GM23248 (cell line): Measurements from ENCODE around the gene SC5D. TPM values are rescaled to one million over a fixed set of nuclear protein-coding genes. Genes with fewer than 3 reads are reported as not detected.

Experiments used
- DNase-seq: peaks from one replicate; pipeline ENCODE4 v3.0.0-alpha.2; 2015
- H2AFZ ChIP-seq: fragments of 200-600 bp; sonication (generic); 2 replicates; pipeline ENCODE4 v1.6.1; 2016; ENCODE audit warnings: antibody characterized with exemption
- H3F3A ChIP-seq: fragments of 200-600 bp; sonication (generic); 2 replicates; pipeline ENCODE4 v1.6.1; 2016; ENCODE audit warnings: mild to moderate bottlenecking, antibody characterized with exemption, mixed run types; ENCODE audit not compliant: insufficient read depth
- H3K27ac ChIP-seq: fragments of 200-600 bp; sonication (generic); 2 replicates; pipeline ENCODE4 v1.5.1; 2016; ENCODE audit warnings: mild to moderate bottlenecking
- H3K27me3 ChIP-seq: fragments of 200-600 bp; sonication (generic); replicated peaks from 2 replicates; pipeline ENCODE4 v1.6.1; 2016; ENCODE audit warnings: mild to moderate bottlenecking; ENCODE audit not compliant: insufficient read depth
- H3K36me3 ChIP-seq: fragments of 200-600 bp; sonication (generic); 2 replicates; pipeline ENCODE4 v1.6.1; 2016; ENCODE audit warnings: low read depth, mild to moderate bottlenecking
- H3K4me1 ChIP-seq: fragments of 200-600 bp; sonication (generic); 2 replicates; pipeline ENCODE4 v1.6.1; 2016; ENCODE audit warnings: mild to moderate bottlenecking; ENCODE audit not compliant: insufficient read depth
- H3K4me2 ChIP-seq: fragments of 200-600 bp; sonication (generic); one replicate; pipeline ENCODE4 v1.6.1; 2016; ENCODE audit warnings: mild to moderate bottlenecking; ENCODE audit not compliant: unreplicated experiment
- H3K4me3 ChIP-seq: fragments of 200-600 bp; sonication (generic); 2 replicates; pipeline ENCODE4 v1.5.1; 2016; ENCODE audit warnings: mild to moderate bottlenecking
- H3K79me2 ChIP-seq: fragments of 200-600 bp; sonication (generic); 2 replicates; pipeline ENCODE4 v1.6.1; 2016; ENCODE audit warnings: mild to moderate bottlenecking; ENCODE audit not compliant: insufficient read depth
- H3K9ac ChIP-seq: fragments of 200-600 bp; sonication (generic); 2 replicates; pipeline ENCODE4 v1.6.1; 2016; ENCODE audit warnings: mild to moderate bottlenecking
- H3K9me2 ChIP-seq: fragments of 200-600 bp; sonication (generic); 2 replicates; pipeline ENCODE4 v1.6.1; 2016; ENCODE audit warnings: mixed run types, mild to moderate bottlenecking, moderate library complexity; ENCODE audit not compliant: insufficient read depth
- H3K9me3 ChIP-seq: fragments of 200-600 bp; sonication (generic); one replicate; pipeline ENCODE4 v1.6.1; 2017; ENCODE audit warnings: low read depth
- H4K20me1 ChIP-seq: fragments of 200-600 bp; sonication (generic); 2 replicates; pipeline ENCODE4 v1.6.0; 2016; ENCODE audit not compliant: insufficient read depth
- EZH2 ChIP-seq: fragments of 200-600 bp; sonication (generic); IDR thresholded peaks from 2 replicates; pipeline ENCODE4 v1.6.1; 2018; ENCODE audit warnings: antibody characterized with exemption, mild to moderate bottlenecking; ENCODE audit not compliant: insufficient read depth, poor library complexity, severe bottlenecking
- EZH2phosphoT487 ChIP-seq: fragments of 200-600 bp; sonication (generic); IDR thresholded peaks from 2 replicates; pipeline ENCODE4 v1.6.1; 2018; ENCODE audit warnings: antibody characterized with exemption, moderate library complexity, mild to moderate bottlenecking, low read depth; ENCODE audit not compliant: insufficient read depth
- WGBS, 2 experiments: methylation state at CpG; one replicate each; pipeline ENCODE4 v1.1.6; 2015 to 2017; ENCODE audit warnings: low lambda C conversion rate in 2 of 2, low coverage in 1 of 2; ENCODE audit errors: missing lambda C conversion rate in 2 of 2; 5-methylcytosine and 5-hydroxymethylcytosine counted together
- in situ Hi-C: fragments of 300-500 bp; cut with MboI; formaldehyde crosslinking; loops from 2 replicates; pipeline ENCODE4 v1.15.0; 2020
- polyA plus RNA-seq: library from polyadenylated mRNA; unstranded; fragments of >200 nt; fragmentation: Nextera tagmentation; extraction: Ambion mirVana; gene quantifications from 2 replicates; pipeline ENCODE4 v1.2.1, GENCODE V29; 2016
- total RNA-seq: library from RNA; depleted of rRNA; stranded (reverse); fragments of >200 nt; shearing (Covaris generic); gene quantifications from 2 replicates; pipeline ENCODE4 v1.2.3, GENCODE V29; 2014

The SC5D gene
- total and polyA plus RNA-seq, 2 experiments from 2014 or later: 27.7 to 32.7 TPM

- H4K20me1 ChIP-seq: no peaks in the 10 kb centered on the region
- no peaks in the 10 kb centered on the region for H3K9me3 ChIP-seq
- no peak for TF ChIP-seq EZH2
- TF ChIP-seq EZH2phosphoT487: no peak
- no peak overlapping the region for H3K4me3 ChIP-seq
- in situ Hi-C loops: no loop called here
- no peak overlapping the region for H2AFZ ChIP-seq
- H3K27ac ChIP-seq: no peak overlapping the region
- no peak overlapping the region for H3K4me2 ChIP-seq
- DNase-seq: no peak
- peaks cover 55% of the 10 kb centered on the region for H3K27me3 ChIP-seq
- no peaks in the 10 kb centered on the region for H3K36me3 ChIP-seq
- H3K4me1 ChIP-seq: no peaks in the 10 kb centered on the region
- H3K9ac ChIP-seq: no peak overlapping the region
- H3F3A ChIP-seq: no peaks in the 10 kb centered on the region
- WGBS, 2 experiments: 64 to 75% methylated on average over 19 of the region's 19 CpGs
- no peaks in the 10 kb centered on the region for H3K9me2 ChIP-seq
- no peaks in the 10 kb centered on the region for H3K79me2 ChIP-seq
Observed at GRCh38 chr11:121330614-121331435, 38.3 kb downstream of the SC5D start.

- Histone ChIP-seq H3K27ac (no peak overlapping the region), H3K9me2 (no peaks in the 10 kb centered on the region), H3K9ac (no peak overlapping the region), H3K9me3 (no peaks in the 10 kb centered on the region), H3K4me2 (no peak overlapping the region), H3K27me3 (peaks cover 56% of the 10 kb centered on the region), H3K79me2 (no peaks in the 10 kb centered on the region), H2AFZ (no peak overlapping the region), H3K4me1 (no peaks in the 10 kb centered on the region), H3K4me3 (no peak overlapping the region), H3K36me3 (no peaks in the 10 kb centered on the region), H3F3A (no peaks in the 10 kb centered on the region), H4K20me1 (no peaks in the 10 kb centered on the region)
- DNase-seq: peak; percentile 26
- 14 to 21% methylated on average over 7 of the region's 7 CpGs for WGBS, 2 experiments
- TF ChIP-seq EZH2phosphoT487: no peak
- no peak for TF ChIP-seq EZH2
- in situ Hi-C loops: no loop called here
Observed at GRCh38 chr11:121334973-121335710, 42.6 kb downstream of the SC5D start.

GRCh38 chr11:121336279-121336937 is 43.8 kb downstream of the SC5D start:
- in situ Hi-C loops: no loop called here
- H2AFZ ChIP-seq: no peak overlapping the region
- no peaks in the 10 kb centered on the region for H3K9me3 ChIP-seq
- H3K9ac ChIP-seq: no peak overlapping the region
- peaks cover 57% of the 10 kb centered on the region for H3K27me3 ChIP-seq
- no peaks in the 10 kb centered on the region for H3K9me2 ChIP-seq
- no peaks in the 10 kb centered on the region for H3K4me1 ChIP-seq
- no peak overlapping the region for H3K27ac ChIP-seq
- H3K4me3 ChIP-seq: no peak overlapping the region
- no peaks in the 10 kb centered on the region for H3F3A ChIP-seq
- no peaks in the 10 kb centered on the region for H4K20me1 ChIP-seq
- no peaks in the 10 kb centered on the region for H3K79me2 ChIP-seq
- no peaks in the 10 kb centered on the region for H3K36me3 ChIP-seq
- 74 to 81% methylated on average over 6 of the region's 6 CpGs for WGBS, 2 experiments
- TF ChIP-seq EZH2 (no peak), EZH2phosphoT487 (no peak)
- H3K4me2 ChIP-seq: no peak overlapping the region
- DNase-seq: no peak

- Histone ChIP-seq H3K27me3 (peaks cover 56% of the 10 kb centered on the region), H3K4me3 (no peak overlapping the region), H3K4me2 (no peak overlapping the region), H2AFZ (no peak overlapping the region), H3K27ac (no peak overlapping the region), H4K20me1 (no peaks in the 10 kb centered on the region), H3F3A (no peaks in the 10 kb centered on the region), H3K9me3 (no peaks in the 10 kb centered on the region), H3K4me1 (no peaks in the 10 kb centered on the region), H3K9me2 (no peaks in the 10 kb centered on the region), H3K9ac (no peak overlapping the region), H3K79me2 (no peaks in the 10 kb centered on the region), H3K36me3 (no peaks in the 10 kb centered on the region)
- in situ Hi-C loops: no loop called here
- no peak for DNase-seq
- no peak for TF ChIP-seq EZH2phosphoT487
- no peak for TF ChIP-seq EZH2
- WGBS, 2 experiments: 62 to 64% methylated on average over 2 of the region's 2 CpGs
Observed at GRCh38 chr11:121337078-121337477, 44.5 kb downstream of the SC5D start.
